K562 (cell line): ENCODE data around the gene ARHGAP25.

Source experiments
- CTCF ChIP-seq, 3 experiments: IDR thresholded peaks in 2 of 3; conservative IDR thresholded peaks in 1 of 3; 2 replicates each; pipeline ENCODE4 v1.5.1; 2011 to 2012; ENCODE audit warnings: low read length in 3 of 3, mild to moderate bottlenecking in 3 of 3, control low read depth in 2 of 3, improper control_type of control experiment in 1 of 3, inconsistent platforms in 1 of 3, low read depth in 1 of 3, mixed read lengths in 1 of 3, moderate library complexity in 1 of 3; ENCODE audit not compliant: insufficient read depth in 2 of 3
- MCM3 ChIP-seq: fragments of 450-650 bp; IDR thresholded peaks from 2 replicates; pipeline ENCODE4 v1.6.1; 2016
- ZNF778 ChIP-seq: fragments of 450-650 bp; formaldehyde crosslinking; IDR thresholded peaks from 2 replicates; pipeline ENCODE4 v1.4.0; 2020; ENCODE audit warnings: mild to moderate bottlenecking, moderate library complexity

- TF ChIP-seq MCM3 (no peak), ZNF778 (CRISPR knock-in tag) (no peak), CTCF (IDR thresholded peaks at IDR 0.05 in 2 of 3, conservative IDR thresholded peaks at IDR 0.05 in 1 of 3; ENCODE audit: insufficient read depth in 2 of 3, low read depth in 1 of 3, low read length in 3 of 3) (no peak)
Measured at GRCh38 chr2:68837861-68838341, 103.3 kb downstream of the ARHGAP25 start.
